ENCODE measurements around the gene NPHS1. TPM values are rescaled to one million over a fixed set of nuclear protein-coding genes. Genes with fewer than 3 reads are reported as not detected.

The NPHS1 gene, protein sequence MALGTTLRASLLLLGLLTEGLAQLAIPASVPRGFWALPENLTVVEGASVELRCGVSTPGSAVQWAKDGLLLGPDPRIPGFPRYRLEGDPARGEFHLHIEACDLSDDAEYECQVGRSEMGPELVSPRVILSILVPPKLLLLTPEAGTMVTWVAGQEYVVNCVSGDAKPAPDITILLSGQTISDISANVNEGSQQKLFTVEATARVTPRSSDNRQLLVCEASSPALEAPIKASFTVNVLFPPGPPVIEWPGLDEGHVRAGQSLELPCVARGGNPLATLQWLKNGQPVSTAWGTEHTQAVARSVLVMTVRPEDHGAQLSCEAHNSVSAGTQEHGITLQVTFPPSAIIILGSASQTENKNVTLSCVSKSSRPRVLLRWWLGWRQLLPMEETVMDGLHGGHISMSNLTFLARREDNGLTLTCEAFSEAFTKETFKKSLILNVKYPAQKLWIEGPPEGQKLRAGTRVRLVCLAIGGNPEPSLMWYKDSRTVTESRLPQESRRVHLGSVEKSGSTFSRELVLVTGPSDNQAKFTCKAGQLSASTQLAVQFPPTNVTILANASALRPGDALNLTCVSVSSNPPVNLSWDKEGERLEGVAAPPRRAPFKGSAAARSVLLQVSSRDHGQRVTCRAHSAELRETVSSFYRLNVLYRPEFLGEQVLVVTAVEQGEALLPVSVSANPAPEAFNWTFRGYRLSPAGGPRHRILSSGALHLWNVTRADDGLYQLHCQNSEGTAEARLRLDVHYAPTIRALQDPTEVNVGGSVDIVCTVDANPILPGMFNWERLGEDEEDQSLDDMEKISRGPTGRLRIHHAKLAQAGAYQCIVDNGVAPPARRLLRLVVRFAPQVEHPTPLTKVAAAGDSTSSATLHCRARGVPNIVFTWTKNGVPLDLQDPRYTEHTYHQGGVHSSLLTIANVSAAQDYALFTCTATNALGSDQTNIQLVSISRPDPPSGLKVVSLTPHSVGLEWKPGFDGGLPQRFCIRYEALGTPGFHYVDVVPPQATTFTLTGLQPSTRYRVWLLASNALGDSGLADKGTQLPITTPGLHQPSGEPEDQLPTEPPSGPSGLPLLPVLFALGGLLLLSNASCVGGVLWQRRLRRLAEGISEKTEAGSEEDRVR (N-terminal part only)
- not detected for total RNA-seq

DNA sequence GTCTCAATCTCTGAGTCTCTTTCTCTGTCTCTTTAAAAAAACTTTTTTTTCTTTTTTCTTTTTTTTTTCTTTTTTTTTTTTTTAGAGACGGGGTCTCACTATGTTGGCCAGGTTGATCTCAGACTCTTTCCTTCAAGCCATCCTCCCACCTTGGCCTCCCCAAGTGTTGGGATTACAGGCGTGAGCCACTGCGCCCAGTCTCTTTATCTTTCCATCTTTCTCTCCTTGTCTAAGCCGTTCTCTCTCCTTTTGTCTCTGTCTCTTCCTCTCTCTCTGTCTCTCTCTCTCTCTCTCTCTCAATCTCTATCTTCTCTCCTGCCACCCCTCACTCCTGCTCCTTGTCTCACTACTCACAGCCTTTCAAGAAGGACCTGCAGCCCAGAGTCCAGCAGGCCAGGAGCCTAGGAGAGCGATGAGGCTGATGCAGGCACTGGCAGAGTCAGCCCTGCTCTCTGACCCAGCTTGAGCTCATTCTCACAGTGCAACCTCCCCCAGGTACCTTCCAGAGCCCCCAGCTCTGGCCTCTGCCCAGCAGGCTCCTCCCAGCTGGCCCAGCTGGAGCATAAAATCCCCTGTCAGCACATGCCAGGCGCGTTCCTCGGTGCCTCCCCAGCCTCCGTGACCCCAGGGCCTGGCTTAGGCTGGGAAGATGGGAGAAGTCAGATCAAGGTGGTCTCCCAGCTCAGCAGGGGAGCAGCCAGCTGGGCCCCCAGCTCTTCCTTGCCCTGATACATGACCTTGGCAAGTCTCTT is at the start of gene NPHS1:
TSS of gene NPHS1 (minus strand) at position 476 of the 752 bp plus-strand sequence. CDS start 667 bp downstream, outside the sequence.
- no peaks in the 10 kb centered on the region for H3K36me3 ChIP-seq
- H3K9me3 ChIP-seq, result no peaks in the 10 kb centered on the region
- no peak within 1 kb of the TSS for H3K27ac ChIP-seq
- H3K4me1 ChIP-seq, result peaks cover 0 to 14% of the 10 kb centered on the region in 2 donors
- H3K4me3 ChIP-seq, result no peak within 1 kb of the TSS
- TF ChIP-seq, protein P1, sequence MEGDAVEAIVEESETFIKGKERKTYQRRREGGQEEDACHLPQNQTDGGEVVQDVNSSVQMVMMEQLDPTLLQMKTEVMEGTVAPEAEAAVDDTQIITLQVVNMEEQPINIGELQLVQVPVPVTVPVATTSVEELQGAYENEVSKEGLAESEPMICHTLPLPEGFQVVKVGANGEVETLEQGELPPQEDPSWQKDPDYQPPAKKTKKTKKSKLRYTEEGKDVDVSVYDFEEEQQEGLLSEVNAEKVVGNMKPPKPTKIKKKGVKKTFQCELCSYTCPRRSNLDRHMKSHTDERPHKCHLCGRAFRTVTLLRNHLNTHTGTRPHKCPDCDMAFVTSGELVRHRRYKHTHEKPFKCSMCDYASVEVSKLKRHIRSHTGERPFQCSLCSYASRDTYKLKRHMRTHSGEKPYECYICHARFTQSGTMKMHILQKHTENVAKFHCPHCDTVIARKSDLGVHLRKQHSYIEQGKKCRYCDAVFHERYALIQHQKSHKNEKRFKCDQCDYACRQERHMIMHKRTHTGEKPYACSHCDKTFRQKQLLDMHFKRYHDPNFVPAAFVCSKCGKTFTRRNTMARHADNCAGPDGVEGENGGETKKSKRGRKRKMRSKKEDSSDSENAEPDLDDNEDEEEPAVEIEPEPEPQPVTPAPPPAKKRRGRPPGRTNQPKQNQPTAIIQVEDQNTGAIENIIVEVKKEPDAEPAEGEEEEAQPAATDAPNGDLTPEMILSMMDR (IDR thresholded peaks at IDR 0.05), result no peak
- peaks cover 5 to 26% of the 10 kb centered on the region in 2 donors for H3K27me3 ChIP-seq
- no peak for DNase-seq (ENCODE audit: low spot score)

DNA sequence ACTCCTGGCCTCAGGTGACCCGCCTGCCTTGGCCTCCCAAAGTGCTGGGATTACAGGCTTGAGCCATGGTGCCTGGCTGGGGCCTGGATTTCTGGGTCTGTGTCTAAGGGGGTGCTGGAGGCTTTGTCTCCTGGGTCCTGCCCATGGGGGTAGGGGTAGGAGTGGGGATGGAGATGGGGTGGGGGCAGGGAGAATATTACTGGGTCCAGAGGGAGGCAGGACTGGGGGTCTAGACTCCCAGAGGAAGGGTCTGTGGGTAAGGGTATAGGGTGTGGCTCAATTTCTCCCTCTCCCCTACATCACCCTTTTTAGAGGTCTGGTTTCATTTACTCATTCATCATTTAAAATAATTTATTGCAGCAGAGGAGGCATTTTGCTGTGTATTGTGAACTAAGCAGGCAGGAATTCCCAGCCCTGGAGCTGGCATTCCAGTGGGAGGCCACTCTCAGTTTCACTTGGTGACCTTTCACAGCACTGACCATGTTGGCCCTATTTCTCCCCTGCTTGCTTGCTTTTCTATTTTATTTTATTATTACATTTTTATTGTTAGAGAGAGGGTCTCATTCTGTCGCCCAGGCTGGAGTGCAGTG is 48.8 kb upstream of the NPHS1 start:
- peaks cover 11% of the 10 kb centered on the region for H3K36me3 ChIP-seq
- H3K4me3 ChIP-seq, result peak overlapping the region in 1 of 2 donors; percentile 75
- peaks cover 0 to 25% of the 10 kb centered on the region in 2 donors for H3K4me1 ChIP-seq
- no peak for DNase-seq (ENCODE audit: low spot score)
- no peaks in the 10 kb centered on the region for H3K27me3 ChIP-seq
- peak overlapping the region; percentile 78 to 85 for H3K27ac ChIP-seq
- TF ChIP-seq, protein P1 (IDR thresholded peaks at IDR 0.05), result no peak
- H3K9me3 ChIP-seq, result no peaks in the 10 kb centered on the region

DNA sequence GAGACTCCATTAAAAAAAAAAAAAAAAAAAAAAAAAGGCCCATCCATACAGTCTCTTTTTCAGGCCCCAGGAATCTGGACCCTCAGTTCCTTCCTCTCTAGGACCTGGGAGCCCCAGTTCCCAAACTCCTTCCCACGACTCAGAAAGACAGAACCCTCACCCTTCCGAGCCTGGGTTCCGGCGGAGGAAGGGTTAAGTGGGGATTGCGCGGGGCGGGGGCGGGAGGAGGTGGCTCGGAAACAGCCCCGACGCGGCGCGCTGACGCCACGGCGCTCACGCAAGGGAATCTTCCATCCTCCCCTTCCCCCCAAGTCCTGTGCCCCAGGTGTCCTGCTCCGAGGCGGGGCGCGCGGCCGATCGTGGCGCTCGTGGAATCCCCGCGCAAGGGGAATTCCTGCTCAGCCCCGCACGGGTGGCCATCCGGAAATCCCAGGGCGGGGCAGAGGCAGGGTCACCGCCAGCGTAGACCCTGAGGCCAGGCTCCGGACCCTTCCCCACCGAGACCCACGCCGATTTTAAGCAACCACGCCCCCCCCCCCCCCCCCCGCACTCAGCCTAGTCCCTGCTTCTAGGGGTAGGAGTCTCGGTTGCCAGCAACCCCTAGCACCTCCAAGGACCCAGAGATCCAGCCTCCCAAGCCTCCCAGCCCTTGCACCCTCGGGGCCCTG is 47.4 kb upstream of the NPHS1 start:
- H3K4me1 ChIP-seq, result peaks cover 0 to 25% of the 10 kb centered on the region in 2 donors
- H3K27ac ChIP-seq, result peak overlapping the region; percentile 78 to 85
- peak; percentile 70 for DNase-seq (ENCODE audit: low spot score)
- H3K9me3 ChIP-seq, result no peaks in the 10 kb centered on the region
- peaks cover 25% of the 10 kb centered on the region for H3K36me3 ChIP-seq
- H3K4me3 ChIP-seq, result peak overlapping the region; percentile 68 to 75
- H3K27me3 ChIP-seq, result no peaks in the 10 kb centered on the region
- TF ChIP-seq, protein P1 (IDR thresholded peaks at IDR 0.05), result no peak

DNA sequence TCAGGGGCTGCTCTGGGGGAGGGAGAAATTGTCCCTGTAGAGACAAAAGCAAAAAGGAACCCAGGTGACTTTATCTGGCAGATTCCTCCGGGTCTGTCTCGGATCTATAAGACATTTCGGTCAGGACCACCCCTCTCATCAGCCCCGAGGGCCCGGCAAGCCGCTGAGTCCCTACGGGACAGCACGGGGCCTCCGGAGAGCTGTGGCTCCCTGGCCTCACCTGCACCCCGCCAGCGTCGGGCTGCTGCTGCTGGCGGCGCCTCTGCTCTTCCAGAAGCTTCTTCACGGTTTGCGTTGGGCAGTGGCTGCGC is 46.1 kb upstream of the NPHS1 start:
- TF ChIP-seq, protein P1 (IDR thresholded peaks at IDR 0.05), result no peak
- H3K27ac ChIP-seq, result peak overlapping the region; percentile 78 to 85

More for the DNA sequence above, 46.1 kb upstream of the NPHS1 start:
- H3K4me1 ChIP-seq, result peaks cover 0 to 25% of the 10 kb centered on the region in 2 donors
- no peak for DNase-seq (ENCODE audit: low spot score)
- H3K9me3 ChIP-seq, result no peaks in the 10 kb centered on the region
- H3K36me3 ChIP-seq, result peaks cover 25% of the 10 kb centered on the region
- no peaks in the 10 kb centered on the region for H3K27me3 ChIP-seq
- H3K4me3 ChIP-seq, result peak overlapping the region; percentile 68 to 75
